Common myeloid progenitor, CD34-positive (primary cell): ENCODE data around the gene MRFAP1L1.

Source experiments
- CTCF ChIA-PET: fragments of 350-600 bp; sonication (Branson Sonifier 250); formaldehyde crosslinking; loops from one replicate; lab custom pipeline; 2021; ENCODE audit warnings: antibody characterized with exemption; lab: Charles Lee
- POLR2A ChIA-PET: fragments of 350-600 bp; sonication (Branson Sonifier 250); formaldehyde crosslinking; loops from one replicate; lab custom pipeline; 2021; ENCODE audit warnings: antibody characterized with exemption; lab: Charles Lee
- DNase-seq, 3 donors: peaks; one replicate each; pipeline versions ENCODE4 v3.0.0 to v3.0.0-alpha.2; 2013
- H3K27ac ChIP-seq, 2 experiments: 1 replicate in 1 of 2; 2 replicates in 1 of 2; pipeline ENCODE4 v1.7.0; 2013; ENCODE audit warnings: inconsistent platforms in 2 of 2, low read length in 2 of 2, mild to moderate bottlenecking in 2 of 2, low read depth in 1 of 2, moderate library complexity in 1 of 2; ENCODE audit not compliant: severe bottlenecking in 2 of 2, insufficient read depth in 1 of 2, poor library complexity in 1 of 2
- H3K27me3 ChIP-seq, 5 experiments: replicated peaks in 2 of 5; 1 replicate in 3 of 5; 2 replicates in 2 of 5; pipeline versions ENCODE4 v1.6.1 to v1.7.0; 2013; ENCODE audit warnings: low read length in 4 of 5, mild to moderate bottlenecking in 2 of 5, moderate library complexity in 2 of 5, inconsistent platforms in 1 of 5; ENCODE audit not compliant: insufficient read depth in 5 of 5, control insufficient read depth in 4 of 5
- H3K36me3 ChIP-seq, 4 experiments: 1 replicate in 2 of 4; 2 replicates in 2 of 4; pipeline versions ENCODE4 v1.6.1 to v1.7.0; 2013; ENCODE audit warnings: low read length in 3 of 4, control low read depth in 1 of 4, mild to moderate bottlenecking in 1 of 4; ENCODE audit not compliant: control insufficient read depth in 4 of 4, insufficient read depth in 4 of 4
- H3K4me1 ChIP-seq, 4 experiments: 1 replicate in 3 of 4; 2 replicates in 1 of 4; pipeline versions ENCODE4 v1.6.1 to v1.7.1; 2013; ENCODE audit warnings: low read length in 3 of 4, mild to moderate bottlenecking in 3 of 4, control low read depth in 1 of 4, inconsistent platforms in 1 of 4, moderate library complexity in 1 of 4; ENCODE audit not compliant: control insufficient read depth in 4 of 4, insufficient read depth in 4 of 4; ENCODE audit errors: control extremely low read depth in 1 of 4
- H3K4me3 ChIP-seq, 7 experiments: 1 replicate in 4 of 7; 2 replicates in 3 of 7; pipeline versions ENCODE4 v1.5.1 to v1.7.0; 2013; ENCODE audit warnings: mild to moderate bottlenecking in 7 of 7, low read length in 6 of 7, moderate library complexity in 6 of 7, inconsistent platforms in 2 of 7, low read depth in 2 of 7, control low read depth in 1 of 7; ENCODE audit not compliant: insufficient read depth in 4 of 7, control insufficient read depth in 1 of 7; ENCODE audit errors: extremely low read depth in 1 of 7
- H3K9me3 ChIP-seq, 5 experiments: 1 replicate in 4 of 5; 2 replicates in 1 of 5; pipeline versions ENCODE4 v1.6.1 to v1.7.1; 2013; ENCODE audit warnings: low read length in 4 of 5, mild to moderate bottlenecking in 2 of 5, inconsistent platforms in 1 of 5, low read depth in 1 of 5, moderate library complexity in 1 of 5; ENCODE audit not compliant: control insufficient read depth in 4 of 5, insufficient read depth in 2 of 5; ENCODE audit errors: control extremely low read depth in 1 of 5
- WGBS: methylation state at CpG from one replicate; pipeline ENCODE4 v1.1.5; 2013; ENCODE audit not compliant: insufficient coverage; 5-methylcytosine and 5-hydroxymethylcytosine counted together

MRFAP1L1 gene

DNA sequence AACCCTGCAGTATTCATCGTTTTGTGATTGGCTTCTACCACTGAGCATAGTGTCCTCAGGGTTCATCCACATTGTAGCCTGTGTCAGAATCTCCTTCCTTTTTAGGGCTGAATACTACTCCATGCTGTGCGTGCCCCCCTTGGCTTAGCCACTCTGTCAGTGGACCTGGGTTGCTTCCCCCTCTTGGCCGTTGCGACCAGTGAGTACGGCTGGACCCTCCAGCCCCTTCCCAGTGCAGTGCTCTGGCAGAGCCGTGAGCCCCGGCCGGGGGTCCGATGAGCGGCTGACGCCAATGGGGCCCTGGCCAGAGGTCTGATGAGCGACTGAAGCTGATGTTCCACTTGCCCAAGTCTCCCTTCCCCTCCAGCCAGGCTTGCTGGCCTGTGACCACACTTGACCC, 13.2 kb upstream of the MRFAP1L1 start:
- CTCF ChIA-PET, result interaction anchor here (1.6 to 2.2 kb wide), 3 partner anchors 56 to 163 kb away, joined by 3 to 8 read pairs (median 8); no protein-coding TSS in a partner anchor
- Histone ChIP-seq H3K27me3 (no peaks in the 10 kb centered on the region), H3K4me1 (peaks cover 0 to 6% (median 2%) of the 10 kb centered on the region in 4 experiments), H3K4me3 (no peak overlapping the region), H3K9me3 (no peaks in the 10 kb centered on the region), H3K36me3 (peaks cover 0 to 3% (median 0%) of the 10 kb centered on the region in 4 experiments), H3K27ac (no peak overlapping the region)
- WGBS, result 97% methylated on average over 12 of the region's 12 CpGs
- DNase-seq, result no peak
- POLR2A ChIA-PET, result no interaction called here

DNA sequence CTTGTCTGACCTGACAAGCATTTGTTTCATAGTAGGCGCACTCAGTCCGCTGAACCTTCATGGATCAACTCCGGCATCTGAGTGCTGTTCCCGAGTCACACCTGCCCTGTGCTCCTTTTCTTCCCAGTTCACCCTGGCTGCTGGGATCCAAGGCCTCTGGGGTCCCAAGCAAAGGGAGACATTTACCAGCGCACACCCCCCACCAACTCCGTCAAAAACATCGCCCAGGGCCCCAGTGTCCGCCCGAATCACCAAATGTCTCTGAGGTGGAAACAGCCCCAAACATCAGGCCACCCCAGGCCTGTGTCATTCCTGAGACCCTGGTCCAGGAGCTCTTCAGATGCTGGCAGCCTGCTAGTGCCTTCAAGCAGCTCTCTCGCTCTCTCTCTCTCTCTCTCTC, 11.5 kb upstream of the MRFAP1L1 start:
- peaks cover 8 to 19% (median 14%) of the 10 kb centered on the region in 4 experiments for H3K4me1 ChIP-seq
- H3K9me3 ChIP-seq, result no peaks in the 10 kb centered on the region
- POLR2A ChIA-PET, result no interaction called here
- no peak overlapping the region for H3K4me3 ChIP-seq
- CTCF ChIA-PET, result interaction anchor here (0.7 to 6.8 kb wide), 6 partner anchors 8 to 165 kb away, joined by 3 to 84 read pairs (median 6); no protein-coding TSS in a partner anchor
- DNase-seq, result no peak
- no peaks in the 10 kb centered on the region for H3K27me3 ChIP-seq
- H3K27ac ChIP-seq, result no peak overlapping the region
- peaks cover 0 to 3% (median 0%) of the 10 kb centered on the region in 4 experiments for H3K36me3 ChIP-seq
- WGBS, result 99% methylated on average over 9 of the region's 10 CpGs

DNA sequence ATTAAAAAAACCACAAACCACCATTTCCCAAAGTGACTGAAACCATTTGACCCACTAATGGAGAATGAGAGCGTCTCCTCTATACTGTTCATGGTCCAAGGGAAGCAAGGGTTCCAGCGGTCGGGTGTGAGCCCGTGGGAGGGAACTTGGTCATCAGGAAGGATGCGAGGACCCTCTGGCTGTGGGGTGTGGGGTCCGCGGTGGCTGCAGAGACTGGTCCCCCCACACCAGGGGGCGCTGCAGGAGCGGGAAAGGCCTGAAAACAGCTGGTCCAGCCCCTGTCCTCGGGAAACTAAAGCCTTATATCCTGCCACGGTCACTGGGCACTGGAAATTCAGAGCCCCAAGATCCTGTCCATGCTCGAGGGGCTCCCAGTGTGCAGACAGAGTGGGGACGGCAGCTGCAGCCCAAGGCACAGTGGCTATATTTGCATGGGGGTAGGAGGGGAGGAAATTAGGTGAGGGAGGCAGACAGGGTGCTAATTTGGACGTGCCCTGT, 10.6 kb upstream of the MRFAP1L1 start:
- WGBS, result 9% methylated on average over 6 of the region's 14 CpGs
- Histone ChIP-seq H3K27ac (no peak overlapping the region), H3K27me3 (no peaks in the 10 kb centered on the region), H3K4me3 (peak overlapping the region in 1 of 7 experiments; percentile 13), H3K36me3 (peaks cover 0 to 3% (median 0%) of the 10 kb centered on the region in 4 experiments), H3K9me3 (no peaks in the 10 kb centered on the region), H3K4me1 (peaks cover 10 to 24% (median 18%) of the 10 kb centered on the region in 4 experiments)
- ChIA-PET CTCF (interaction anchor here (0.7 to 6.8 kb wide), 9 partner anchors 9 to 362 kb away, joined by 3 to 84 read pairs (median 5); no protein-coding TSS in a partner anchor), POLR2A (no interaction called here)
- peak; percentile 63 to 70 (median 68) for DNase-seq

DNA sequence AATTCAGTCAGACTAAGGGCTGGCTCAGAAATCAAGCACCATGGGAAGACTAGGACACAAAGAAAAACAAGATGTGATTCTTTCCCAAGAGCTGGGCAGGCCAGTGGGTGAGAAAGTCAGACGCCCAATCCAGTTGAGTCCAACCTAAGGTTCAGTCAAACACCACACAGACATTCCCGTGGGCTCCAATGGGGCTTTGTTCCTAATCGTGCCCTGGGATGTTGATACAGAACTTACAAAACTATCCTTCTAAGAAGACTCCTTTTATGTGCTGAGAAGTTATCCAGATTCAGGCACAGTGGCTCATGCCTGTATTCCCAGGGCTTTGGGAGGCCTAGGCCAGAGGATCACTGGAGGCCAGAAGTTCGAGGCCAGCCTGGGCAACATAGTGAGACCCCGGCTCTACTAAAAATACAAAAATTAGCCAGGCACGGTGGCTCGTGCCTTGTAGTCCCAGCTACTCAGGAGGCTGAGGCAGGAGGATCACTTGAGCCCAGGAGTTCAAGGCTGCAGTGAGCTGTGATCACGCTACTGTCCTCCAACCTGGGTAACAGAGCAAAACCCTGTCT, 10.0 kb upstream of the MRFAP1L1 start:
- ChIA-PET POLR2A (interaction anchor here (0.6 kb wide), 1 partner anchor 146 kb away, joined by 3 read pairs; no protein-coding TSS in a partner anchor), CTCF (interaction anchor here (0.8 to 6.8 kb wide), 12 partner anchors 9 to 362 kb away, joined by 3 to 84 read pairs (median 5); no protein-coding TSS in a partner anchor)
- H3K4me1 ChIP-seq, result peaks cover 13 to 25% (median 18%) of the 10 kb centered on the region in 4 experiments
- H3K4me3 ChIP-seq, result no peak overlapping the region
- H3K27ac ChIP-seq, result no peak overlapping the region
- 89% methylated on average over 7 of the region's 8 CpGs for WGBS
- no peak for DNase-seq
- H3K36me3 ChIP-seq, result peaks cover 0 to 3% (median 0%) of the 10 kb centered on the region in 4 experiments
- no peaks in the 10 kb centered on the region for H3K27me3 ChIP-seq
- no peaks in the 10 kb centered on the region for H3K9me3 ChIP-seq

DNA sequence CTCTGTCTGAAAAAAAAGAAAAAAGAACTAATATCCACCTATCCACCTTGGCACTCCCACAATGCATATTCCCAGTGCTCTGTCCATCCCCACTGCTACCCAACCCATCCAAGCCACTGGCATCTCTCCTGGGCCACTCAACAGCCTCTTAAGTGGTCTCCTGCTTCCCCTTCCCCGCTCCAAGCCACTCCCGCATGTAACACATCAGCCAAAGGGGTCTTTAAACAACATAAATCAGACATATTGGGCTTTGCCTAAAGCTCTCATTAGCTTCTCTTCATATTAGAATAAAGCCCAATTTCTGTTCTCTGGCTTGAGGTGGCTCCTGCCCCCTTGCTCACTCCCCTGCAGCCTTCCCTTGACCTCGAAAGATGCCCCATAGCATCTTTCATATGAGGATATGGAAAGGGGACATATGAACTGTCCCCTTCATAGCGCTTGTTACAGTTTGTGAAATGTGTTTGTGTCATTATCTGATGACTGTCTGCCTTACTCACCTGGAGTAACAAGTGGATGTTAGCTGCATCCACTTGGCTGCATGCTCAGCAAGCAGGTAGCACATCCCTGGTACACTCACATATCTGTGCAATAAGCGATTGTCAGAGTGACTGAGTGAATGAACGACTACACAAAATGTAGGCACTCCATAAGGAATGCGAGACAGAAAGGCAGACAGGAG, 9.4 kb upstream of the MRFAP1L1 start:
- ChIA-PET POLR2A (interaction anchor here (0.6 kb wide), 1 partner anchor 146 kb away, joined by 3 read pairs; no protein-coding TSS in a partner anchor), CTCF (interaction anchor here (0.7 to 6.8 kb wide), 11 partner anchors 11 to 351 kb away, joined by 3 to 84 read pairs (median 5); no protein-coding TSS in a partner anchor)
- peaks cover 13 to 25% (median 18%) of the 10 kb centered on the region in 4 experiments for H3K4me1 ChIP-seq
- no peak for DNase-seq
- H3K27me3 ChIP-seq, result no peaks in the 10 kb centered on the region
- WGBS, result 93% methylated on average over 5 of the region's 7 CpGs
- H3K36me3 ChIP-seq, result peaks cover 0 to 3% (median 0%) of the 10 kb centered on the region in 4 experiments
- no peaks in the 10 kb centered on the region for H3K9me3 ChIP-seq
- no peak overlapping the region for H3K27ac ChIP-seq
- H3K4me3 ChIP-seq, result no peak overlapping the region

DNA sequence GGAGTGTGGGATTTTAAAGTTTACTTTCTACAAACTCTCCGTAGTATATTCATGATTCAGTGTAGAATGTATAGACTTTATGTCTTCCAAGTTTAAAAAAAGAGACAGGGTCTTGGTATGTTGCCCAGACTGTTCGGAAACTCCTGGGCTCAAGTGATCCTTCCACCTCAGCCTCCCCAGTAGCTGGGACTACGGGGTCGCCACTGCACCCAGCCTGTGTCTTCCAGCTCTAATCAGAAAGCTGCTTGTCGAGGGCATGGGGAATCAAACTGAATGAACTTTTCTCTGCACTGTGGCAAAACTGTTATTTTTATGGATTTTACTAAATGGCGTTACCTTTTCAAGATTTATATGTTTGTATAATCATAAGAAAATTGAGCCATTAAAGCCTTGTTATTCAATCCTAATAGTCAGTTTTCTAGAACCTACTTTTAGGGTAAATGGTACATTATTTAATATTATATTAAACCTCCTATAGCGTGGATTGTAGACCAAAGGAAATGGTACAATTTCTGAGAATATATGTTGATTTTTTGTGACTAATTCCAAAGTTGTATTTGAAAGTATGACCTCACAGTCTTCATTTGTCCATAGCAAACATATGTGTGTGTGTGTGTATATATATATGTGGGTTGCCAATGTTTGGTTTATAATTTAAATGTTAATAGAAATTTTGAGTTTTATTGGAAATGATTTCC, 7.4 kb upstream of the MRFAP1L1 start:
- no CpG with 5 or more reads among the region's 7 CpGs for WGBS
- H3K27ac ChIP-seq, result peak overlapping the region in 1 of 2 experiments; percentile 75
- peaks cover 0 to 2% (median 0%) of the 10 kb centered on the region in 5 experiments for H3K27me3 ChIP-seq

More for the DNA sequence above, 7.4 kb upstream of the MRFAP1L1 start:
- Histone ChIP-seq H3K9me3 (no peaks in the 10 kb centered on the region), H3K36me3 (peaks cover 0 to 3% (median 0%) of the 10 kb centered on the region in 4 experiments), H3K4me1 (peaks cover 13 to 25% (median 18%) of the 10 kb centered on the region in 4 experiments), H3K4me3 (peak overlapping the region in 6 of 7 experiments; percentile 67 to 88 (median 74))
- POLR2A ChIA-PET, result interaction anchor here (0.7 to 1.1 kb wide), 3 partner anchors 44 to 152 kb away, joined by 3 read pairs; a partner anchor contains a TSS
- no peak for DNase-seq
- CTCF ChIA-PET, result interaction anchor here (0.6 to 6.8 kb wide), 14 partner anchors 13 to 353 kb away, joined by 3 to 84 read pairs (median 3); partner anchors contain the start of gene MRFAP1
